ENCODE data around the gene STXBP5L. TPM values are rescaled to one million over a fixed set of nuclear protein-coding genes. Genes with fewer than 3 reads are reported as not detected.

The STXBP5L gene
- total RNA-seq, 1 experiment from 2014 or later = 5.9 TPM

- TF ChIP-seq, protein P1, sequence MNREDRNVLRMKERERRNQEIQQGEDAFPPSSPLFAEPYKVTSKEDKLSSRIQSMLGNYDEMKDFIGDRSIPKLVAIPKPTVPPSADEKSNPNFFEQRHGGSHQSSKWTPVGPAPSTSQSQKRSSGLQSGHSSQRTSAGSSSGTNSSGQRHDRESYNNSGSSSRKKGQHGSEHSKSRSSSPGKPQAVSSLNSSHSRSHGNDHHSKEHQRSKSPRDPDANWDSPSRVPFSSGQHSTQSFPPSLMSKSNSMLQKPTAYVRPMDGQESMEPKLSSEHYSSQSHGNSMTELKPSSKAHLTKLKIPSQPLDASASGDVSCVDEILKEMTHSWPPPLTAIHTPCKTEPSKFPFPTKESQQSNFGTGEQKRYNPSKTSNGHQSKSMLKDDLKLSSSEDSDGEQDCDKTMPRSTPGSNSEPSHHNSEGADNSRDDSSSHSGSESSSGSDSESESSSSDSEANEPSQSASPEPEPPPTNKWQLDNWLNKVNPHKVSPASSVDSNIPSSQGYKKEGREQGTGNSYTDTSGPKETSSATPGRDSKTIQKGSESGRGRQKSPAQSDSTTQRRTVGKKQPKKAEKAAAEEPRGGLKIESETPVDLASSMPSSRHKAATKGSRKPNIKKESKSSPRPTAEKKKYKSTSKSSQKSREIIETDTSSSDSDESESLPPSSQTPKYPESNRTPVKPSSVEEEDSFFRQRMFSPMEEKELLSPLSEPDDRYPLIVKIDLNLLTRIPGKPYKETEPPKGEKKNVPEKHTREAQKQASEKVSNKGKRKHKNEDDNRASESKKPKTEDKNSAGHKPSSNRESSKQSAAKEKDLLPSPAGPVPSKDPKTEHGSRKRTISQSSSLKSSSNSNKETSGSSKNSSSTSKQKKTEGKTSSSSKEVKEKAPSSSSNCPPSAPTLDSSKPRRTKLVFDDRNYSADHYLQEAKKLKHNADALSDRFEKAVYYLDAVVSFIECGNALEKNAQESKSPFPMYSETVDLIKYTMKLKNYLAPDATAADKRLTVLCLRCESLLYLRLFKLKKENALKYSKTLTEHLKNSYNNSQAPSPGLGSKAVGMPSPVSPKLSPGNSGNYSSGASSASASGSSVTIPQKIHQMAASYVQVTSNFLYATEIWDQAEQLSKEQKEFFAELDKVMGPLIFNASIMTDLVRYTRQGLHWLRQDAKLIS (CRISPR knock-in tag; IDR thresholded peaks at IDR 0.05; ENCODE audit: borderline replicate concordance) = no peak
Observed at GRCh38 chr3:121473001-121473400, 565.0 kb downstream of the STXBP5L start (continued).

Small RNAs within 50 kb of the gene (microRNA-seq; reads per million reads assigned to microRNA genes)
- not detected for gene MIR5682 (ENCODE audit: borderline number of aligned reads)

Other genes starting within 250 kb of the STXBP5L start
- gene HGD, start 226.0 kb upstream of the STXBP5L start, total RNA-seq (2021) = 0.39 to 1.5 TPM (median 0.44 TPM) in 3 replicates
- gene RABL3, start 165.7 kb upstream of the STXBP5L start, total RNA-seq (2021) = 15.0 to 18.2 TPM (median 16.6 TPM) in 3 replicates
- gene GTF2E1, start 165.5 kb upstream of the STXBP5L start, total RNA-seq (2021) = 64.5 to 78.0 TPM (median 72.4 TPM) in 3 replicates

All from WTC11 (cell line).